IPS-18a (cell line): ENCODE measurements around the gene FABP3.

ENCODE experiments used
- H3K27ac ChIP-seq: one replicate; pipeline ENCODE4 v1.5.1; 2013; ENCODE audit warnings: low read length
- H3K27me3 ChIP-seq: one replicate; pipeline ENCODE4 v1.6.1; 2013; ENCODE audit warnings: mild to moderate bottlenecking, low read length; ENCODE audit not compliant: control insufficient read depth, insufficient read depth
- H3K36me3 ChIP-seq: one replicate; pipeline ENCODE4 v1.6.1; 2013; ENCODE audit warnings: low read depth, low read length; ENCODE audit not compliant: control insufficient read depth
- H3K4me1 ChIP-seq: one replicate; pipeline ENCODE4 v1.6.1; 2013; ENCODE audit warnings: low read depth, low read length; ENCODE audit not compliant: control insufficient read depth
- H3K4me3 ChIP-seq: one replicate; pipeline ENCODE4 v1.5.1; 2013; ENCODE audit warnings: low read length
- H3K9ac ChIP-seq: one replicate; pipeline ENCODE4 v1.6.1; 2013; ENCODE audit warnings: mild to moderate bottlenecking, low read length, moderate library complexity
- H3K9me3 ChIP-seq: one replicate; pipeline ENCODE4 v1.6.1; 2013; ENCODE audit warnings: low read depth, low read length; ENCODE audit not compliant: control insufficient read depth

Gene FABP3

GRCh38 chr1:31327381-31327780 lies 45.5 kb downstream of the FABP3 start:
- Histone ChIP-seq H3K9me3 (no peaks in the 10 kb centered on the region), H3K4me3 (no peak overlapping the region), H3K27me3 (no peaks in the 10 kb centered on the region), H3K4me1 (no peaks in the 10 kb centered on the region), H3K36me3 (no peaks in the 10 kb centered on the region), H3K9ac (no peak overlapping the region), H3K27ac (no peak overlapping the region)

GRCh38 chr1:31326461-31326860 lies 46.4 kb downstream of the FABP3 start:
- Histone ChIP-seq H3K27me3 (no peaks in the 10 kb centered on the region), H3K36me3 (no peaks in the 10 kb centered on the region), H3K9ac (no peak overlapping the region), H3K4me3 (no peak overlapping the region), H3K27ac (no peak overlapping the region), H3K4me1 (no peaks in the 10 kb centered on the region), H3K9me3 (no peaks in the 10 kb centered on the region)

GRCh38 chr1:31324992-31325391 lies 47.9 kb downstream of the FABP3 start:
- H3K27ac ChIP-seq = no peak overlapping the region
- no peaks in the 10 kb centered on the region for H3K4me1 ChIP-seq
- H3K9ac ChIP-seq = no peak overlapping the region
- no peaks in the 10 kb centered on the region for H3K9me3 ChIP-seq
- H3K36me3 ChIP-seq = peaks cover 5% of the 10 kb centered on the region
- H3K27me3 ChIP-seq = no peaks in the 10 kb centered on the region
- no peak overlapping the region for H3K4me3 ChIP-seq

- H3K9me3 ChIP-seq = no peaks in the 10 kb centered on the region
- no peaks in the 10 kb centered on the region for H3K27me3 ChIP-seq
- peaks cover 7% of the 10 kb centered on the region for H3K36me3 ChIP-seq
- H3K27ac ChIP-seq = no peak overlapping the region
- no peaks in the 10 kb centered on the region for H3K4me1 ChIP-seq
- H3K9ac ChIP-seq = no peak overlapping the region
- no peak overlapping the region for H3K4me3 ChIP-seq
These were observed 48.8 kb downstream of the FABP3 start for GRCh38 chr1:31324093-31324492.

GRCh38 chr1:31318146-31318545 lies 54.7 kb downstream of the FABP3 start:
- H3K27me3 ChIP-seq = no peaks in the 10 kb centered on the region
- no peaks in the 10 kb centered on the region for H3K9me3 ChIP-seq
- no peak overlapping the region for H3K27ac ChIP-seq
- H3K4me3 ChIP-seq = no peak overlapping the region
- H3K9ac ChIP-seq = no peak overlapping the region
- no peaks in the 10 kb centered on the region for H3K4me1 ChIP-seq
- H3K36me3 ChIP-seq = peaks cover 47% of the 10 kb centered on the region

GRCh38 chr1:31315902-31316301 lies 57.0 kb downstream of the FABP3 start:
- H3K4me3 ChIP-seq = no peak overlapping the region
- H3K36me3 ChIP-seq = peaks cover 62% of the 10 kb centered on the region
- no peaks in the 10 kb centered on the region for H3K27me3 ChIP-seq
- no peak overlapping the region for H3K9ac ChIP-seq
- no peak overlapping the region for H3K27ac ChIP-seq
- no peaks in the 10 kb centered on the region for H3K9me3 ChIP-seq
- H3K4me1 ChIP-seq = no peaks in the 10 kb centered on the region
